ENCODE results near the gene GTSF1L.
"Not testable (repeated sequence)": the region's sequence is repeated elsewhere in the genome, so short reads cannot be mapped to it uniquely, and the experiment has no call there.

The GTSF1L gene

GRCh38 chr20:43726811-43727338, at the start of gene GTSF1L:
Gene GTSF1L, minus strand, starts transcription at chr20:43727002. Its CDS starts 308 bp downstream, at chr20:43726694.
- no peak for DNase-seq

GRCh38 chr20:43774754-43775153, 48.0 kb upstream of the GTSF1L start:
- no peak for DNase-seq

DNA sequence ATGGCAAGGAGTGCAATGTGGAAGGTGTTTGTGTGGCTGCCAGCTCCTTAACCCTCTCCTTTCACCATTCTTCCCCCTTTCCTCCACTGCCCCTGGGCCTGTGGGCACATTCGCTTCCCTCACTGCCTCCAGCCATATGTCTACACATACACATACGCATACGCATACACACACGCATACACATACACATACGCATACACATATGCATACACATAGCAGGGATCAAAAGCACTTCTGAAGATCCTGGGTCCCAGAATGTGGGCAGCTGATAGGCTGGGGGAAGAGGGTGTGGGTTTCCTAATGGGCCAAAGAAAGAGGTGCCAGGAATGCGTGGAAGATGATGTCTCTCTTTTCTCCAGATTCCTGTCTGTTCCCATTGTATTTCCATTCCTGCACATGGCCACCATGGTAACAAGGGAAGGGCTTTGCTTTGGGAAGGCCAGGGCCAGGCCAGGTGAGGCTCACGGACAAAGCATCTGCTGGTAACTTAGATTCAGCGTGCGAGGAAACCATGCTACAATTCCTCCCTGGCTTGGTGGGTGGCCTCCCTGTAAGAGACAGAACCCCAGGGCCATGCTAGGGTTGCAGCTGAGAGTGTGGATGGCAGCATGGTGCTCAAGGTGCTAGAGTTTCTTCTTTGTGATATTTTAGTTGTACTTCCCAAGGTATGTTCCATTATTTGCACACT, 44.8 kb upstream of the GTSF1L start:
- no peak for DNase-seq

GRCh38 chr20:43770342-43770741, 43.5 kb upstream of the GTSF1L start:
- no peak for DNase-seq

DNA sequence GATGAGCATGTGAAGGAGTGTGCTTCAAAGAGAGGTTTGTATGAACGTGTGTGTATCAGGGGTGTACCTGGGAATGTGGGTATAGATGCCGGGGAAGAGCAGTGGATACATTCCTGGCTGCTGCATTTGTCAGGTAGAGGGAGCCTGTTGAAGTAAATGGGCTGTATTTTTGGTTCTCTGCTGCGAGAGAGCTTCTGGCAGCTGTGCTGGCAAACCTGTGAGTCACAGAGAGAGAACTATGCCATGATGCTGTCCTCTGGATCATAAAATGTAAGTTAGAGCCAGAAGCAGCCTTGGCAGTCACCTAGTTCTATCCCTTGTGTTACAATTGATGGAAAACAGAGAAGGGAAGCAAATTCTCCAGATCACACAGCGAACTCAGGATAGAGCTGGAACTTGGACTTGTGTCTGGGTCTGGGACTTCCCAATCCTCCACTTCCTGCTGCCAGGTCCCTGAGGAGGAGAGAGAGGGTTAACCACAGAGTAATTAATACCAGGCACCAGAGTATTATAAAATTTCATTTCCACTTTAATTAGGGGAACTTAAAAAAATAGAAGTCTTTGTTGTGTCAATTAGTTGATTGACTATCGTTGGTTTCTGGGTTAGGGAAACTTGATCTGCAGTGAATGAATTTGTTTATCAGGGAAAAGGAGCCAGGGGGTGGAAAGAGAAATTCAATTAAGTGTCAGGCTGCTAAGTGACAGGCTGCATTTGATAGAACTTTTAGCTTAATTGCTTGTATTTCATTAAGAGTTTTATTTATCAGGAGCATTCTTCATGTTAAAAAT, 41.1 kb upstream of the GTSF1L start:
- DNase-seq: no peak

DNA sequence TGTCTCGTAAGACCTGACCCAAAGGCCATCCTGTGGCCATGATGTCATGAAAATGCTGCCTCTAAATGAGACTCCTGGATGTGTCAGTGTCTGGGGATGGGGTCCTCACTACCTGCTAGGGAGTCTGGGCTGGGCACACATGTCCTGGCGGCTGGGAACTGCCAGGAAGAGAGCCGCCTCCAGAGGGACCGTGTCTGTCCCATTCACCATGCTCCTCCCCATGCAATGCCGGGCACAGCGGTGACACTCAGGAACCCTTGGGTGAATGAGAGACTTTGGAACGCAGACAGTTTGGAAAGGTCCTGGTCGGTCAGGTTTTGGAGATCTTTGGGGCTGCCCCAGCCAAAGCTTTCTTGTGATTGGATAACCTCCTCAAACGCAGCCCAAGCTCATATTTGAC, 40.1 kb upstream of the GTSF1L start:
- DNase-seq: no peak

DNA sequence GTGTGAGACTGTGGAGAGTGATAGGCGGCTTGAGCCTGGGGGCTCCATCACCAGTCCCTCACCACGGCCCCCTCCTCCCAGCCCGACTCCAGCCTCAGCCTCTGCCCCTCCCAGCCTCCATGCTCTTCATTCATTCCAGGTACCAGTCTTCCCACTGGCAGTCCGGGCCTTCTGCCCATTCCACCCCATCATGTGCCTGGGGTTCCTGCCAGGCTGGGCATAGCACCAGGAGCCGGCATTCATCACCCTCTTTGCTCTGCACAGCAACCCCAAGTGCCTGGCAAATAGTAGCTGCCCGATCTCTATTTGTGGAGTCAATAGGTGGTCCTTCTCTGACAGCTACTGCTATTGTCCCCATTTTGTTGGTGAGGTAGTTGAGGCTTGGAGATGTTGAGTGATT, 39.6 kb upstream of the GTSF1L start:
- DNase-seq: no peak

- no peak for DNase-seq
Observed at GRCh38 chr20:43765916-43766315, 39.1 kb upstream of the GTSF1L start.

GRCh38 chr20:43762911-43763310, 36.1 kb upstream of the GTSF1L start:
- no peak for DNase-seq

GRCh38 chr20:43761386-43762340, 34.9 kb upstream of the GTSF1L start:
- DNase-seq: no peak

- DNase-seq: not testable (repeated sequence)
Observed at GRCh38 chr20:43757888-43758287, 31.1 kb upstream of the GTSF1L start.

DNA sequence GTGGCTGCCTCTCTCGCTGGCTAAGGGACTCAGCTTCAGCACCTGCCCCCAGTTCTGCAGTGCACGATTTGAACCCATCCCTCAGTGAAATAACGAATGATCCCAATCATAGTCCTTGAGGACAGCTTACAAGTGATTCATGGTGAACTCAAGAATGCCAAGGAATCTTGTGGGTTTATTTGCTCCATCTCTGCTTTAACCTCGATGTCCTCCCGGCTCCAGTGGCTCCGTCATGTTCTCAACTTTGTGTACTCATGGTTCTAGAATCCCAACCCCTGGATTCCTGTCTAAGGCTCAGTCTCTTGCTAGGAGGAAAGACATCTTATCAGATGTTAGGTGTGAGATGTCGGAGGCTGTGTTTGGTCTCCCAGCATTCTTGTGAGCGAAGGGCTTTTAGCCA, 29.0 kb upstream of the GTSF1L start:
- DNase-seq: no peak

GRCh38 chr20:43755390-43755789, 28.6 kb upstream of the GTSF1L start:
- DNase-seq: no peak

- no peak for DNase-seq
Observed at GRCh38 chr20:43752561-43753301, 25.9 kb upstream of the GTSF1L start.

DNA sequence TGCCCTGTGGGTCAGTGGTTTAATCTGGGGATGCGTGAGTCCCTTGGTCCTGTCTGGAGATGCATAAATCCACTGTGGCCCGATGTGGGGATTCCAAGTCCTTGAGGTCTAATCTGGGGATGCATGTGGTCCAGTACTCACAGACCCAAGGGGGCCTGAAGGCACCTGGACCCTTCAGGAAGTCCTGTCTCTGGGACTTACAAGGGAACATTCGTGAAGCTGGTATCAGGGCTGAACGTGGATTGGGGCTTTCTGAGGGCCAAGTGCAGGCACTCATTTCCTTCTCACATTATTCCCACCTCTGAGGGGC, 25.2 kb upstream of the GTSF1L start:
- DNase-seq: no peak

GRCh38 chr20:43751167-43752050, 24.6 kb upstream of the GTSF1L start:
- no peak for DNase-seq

GRCh38 chr20:43750774-43751166, 24.0 kb upstream of the GTSF1L start:
- no peak for DNase-seq

GRCh38 chr20:43749734-43750294, 23.0 kb upstream of the GTSF1L start:
- peak; percentile 76 for DNase-seq

GRCh38 chr20:43748274-43748673, 21.5 kb upstream of the GTSF1L start:
- DNase-seq: no peak

DNA sequence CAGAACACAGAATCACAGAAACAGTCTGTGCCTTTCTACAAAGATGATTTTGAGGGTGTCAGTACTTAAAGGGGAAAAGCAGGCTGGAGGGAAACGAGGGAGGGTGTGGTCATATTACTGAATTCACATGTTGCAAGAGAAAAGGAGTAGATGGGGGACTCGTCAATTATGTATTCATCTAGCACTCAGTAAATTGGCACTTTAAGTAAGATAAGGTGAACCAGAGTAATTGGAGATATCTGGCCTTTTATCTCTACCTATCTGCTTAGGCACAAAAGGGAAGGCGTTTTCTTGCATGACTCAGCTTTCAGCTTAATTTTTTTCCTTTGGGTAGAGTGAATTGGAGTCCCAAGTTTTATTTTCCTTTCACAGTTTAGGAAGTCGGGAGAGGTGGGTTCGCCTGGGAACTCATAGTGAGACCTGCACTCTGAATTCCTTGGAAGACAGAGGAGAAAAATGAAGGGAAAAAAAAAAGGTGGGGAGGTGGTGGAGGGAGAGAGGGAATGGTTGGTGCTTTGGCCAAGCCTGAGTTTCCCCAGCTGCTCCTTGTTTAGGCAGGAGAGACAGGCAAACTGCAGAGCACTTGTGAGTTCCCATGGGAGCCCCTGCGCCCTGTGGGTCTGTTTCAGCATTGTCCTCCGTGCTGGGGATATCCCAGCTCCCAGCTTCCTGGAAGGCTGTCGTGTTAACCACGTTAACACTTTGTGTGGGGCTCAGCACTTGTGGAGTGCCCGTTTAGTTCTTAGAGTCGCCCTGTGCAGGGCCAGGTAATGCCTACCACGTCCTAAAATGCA, 19.7 kb upstream of the GTSF1L start:
- no peak for DNase-seq
